Neural crest cell (in vitro differentiated cells): Measurements from ENCODE around the gene RHEB. TPM values are rescaled to one million over a fixed set of nuclear protein-coding genes. Genes with fewer than 3 reads are reported as not detected.
A peak's percentile ranks its signal among the peaks of the same experiment; 100 is the strongest.

Experiments used
- DNase-seq: peaks from one replicate; pipeline ENCODE4 v3.0.0; 2021; ENCODE audit warnings: low read depth, mixed read lengths, low spot score
- H3K27ac Mint-ChIP-seq: one replicate; pipeline ENCODE4 v1.8.0; 2021; ENCODE audit warnings: mild to moderate bottlenecking, mixed read lengths; ENCODE audit not compliant: unreplicated experiment
- H3K27me3 Mint-ChIP-seq: 2 replicates; pipeline ENCODE4 v1.8.0; 2021; ENCODE audit warnings: low read depth, mild to moderate bottlenecking, mixed read lengths
- H3K36me3 Mint-ChIP-seq: 2 replicates; pipeline ENCODE4 v1.8.0; 2021; ENCODE audit warnings: low read depth, mild to moderate bottlenecking, mixed read lengths
- H3K4me1 Mint-ChIP-seq: 2 replicates; pipeline ENCODE4 v1.8.0; 2021; ENCODE audit warnings: mixed read lengths
- H3K4me3 Mint-ChIP-seq: one replicate; pipeline ENCODE4 v1.8.0; 2021; ENCODE audit warnings: mild to moderate bottlenecking, mixed read lengths
- H3K9me3 Mint-ChIP-seq: 2 replicates; pipeline ENCODE4 v1.8.0; 2021; ENCODE audit warnings: mixed read lengths
- total RNA-seq: library from RNA; stranded (reverse); gene quantifications from 2 replicates; pipeline ENCODE4 v1.2.1, GENCODE V29; 2021
- TF ChIP-seq, protein P1 (sequence below): fragments of 200-600 bp; sonication (generic); conservative IDR thresholded peaks from 2 replicates; pipeline ENCODE4 v1.5.0; 2021; ENCODE audit warnings: antibody characterized with exemption, mild to moderate bottlenecking

The RHEB gene
- total RNA-seq, 1 donor from 2014 or later = 92.9 TPM

DNA sequence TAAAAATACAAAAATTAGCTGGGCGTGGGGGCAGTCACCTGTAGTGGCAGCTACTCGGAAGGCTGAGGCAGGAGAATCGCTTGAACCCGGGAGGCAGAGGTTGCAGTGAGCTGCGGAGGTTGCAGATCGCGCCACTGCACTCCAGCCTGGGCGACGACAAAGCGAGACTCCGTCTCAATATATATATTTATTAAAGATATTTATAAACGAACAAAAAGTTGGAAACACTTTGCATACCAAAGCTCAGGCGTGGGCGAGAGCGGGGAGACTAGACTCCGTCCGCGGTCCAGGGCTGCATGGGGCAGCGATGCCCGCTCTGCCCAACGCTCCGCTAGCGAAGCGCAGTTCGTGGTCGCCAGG lies 71.8 kb downstream of the RHEB start:
- DNase-seq = no peak
- H3K27me3 Mint-ChIP-seq = peaks cover 2% of the 10 kb centered on the region
- TF ChIP-seq, protein P1, sequence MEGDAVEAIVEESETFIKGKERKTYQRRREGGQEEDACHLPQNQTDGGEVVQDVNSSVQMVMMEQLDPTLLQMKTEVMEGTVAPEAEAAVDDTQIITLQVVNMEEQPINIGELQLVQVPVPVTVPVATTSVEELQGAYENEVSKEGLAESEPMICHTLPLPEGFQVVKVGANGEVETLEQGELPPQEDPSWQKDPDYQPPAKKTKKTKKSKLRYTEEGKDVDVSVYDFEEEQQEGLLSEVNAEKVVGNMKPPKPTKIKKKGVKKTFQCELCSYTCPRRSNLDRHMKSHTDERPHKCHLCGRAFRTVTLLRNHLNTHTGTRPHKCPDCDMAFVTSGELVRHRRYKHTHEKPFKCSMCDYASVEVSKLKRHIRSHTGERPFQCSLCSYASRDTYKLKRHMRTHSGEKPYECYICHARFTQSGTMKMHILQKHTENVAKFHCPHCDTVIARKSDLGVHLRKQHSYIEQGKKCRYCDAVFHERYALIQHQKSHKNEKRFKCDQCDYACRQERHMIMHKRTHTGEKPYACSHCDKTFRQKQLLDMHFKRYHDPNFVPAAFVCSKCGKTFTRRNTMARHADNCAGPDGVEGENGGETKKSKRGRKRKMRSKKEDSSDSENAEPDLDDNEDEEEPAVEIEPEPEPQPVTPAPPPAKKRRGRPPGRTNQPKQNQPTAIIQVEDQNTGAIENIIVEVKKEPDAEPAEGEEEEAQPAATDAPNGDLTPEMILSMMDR = no peak
- no peaks in the 10 kb centered on the region for H3K36me3 Mint-ChIP-seq
- H3K4me1 Mint-ChIP-seq = peaks cover 3% of the 10 kb centered on the region
- no peak overlapping the region for H3K27ac Mint-ChIP-seq
- H3K9me3 Mint-ChIP-seq = no peaks in the 10 kb centered on the region
- peak overlapping the region; percentile 47 for H3K4me3 Mint-ChIP-seq

DNA sequence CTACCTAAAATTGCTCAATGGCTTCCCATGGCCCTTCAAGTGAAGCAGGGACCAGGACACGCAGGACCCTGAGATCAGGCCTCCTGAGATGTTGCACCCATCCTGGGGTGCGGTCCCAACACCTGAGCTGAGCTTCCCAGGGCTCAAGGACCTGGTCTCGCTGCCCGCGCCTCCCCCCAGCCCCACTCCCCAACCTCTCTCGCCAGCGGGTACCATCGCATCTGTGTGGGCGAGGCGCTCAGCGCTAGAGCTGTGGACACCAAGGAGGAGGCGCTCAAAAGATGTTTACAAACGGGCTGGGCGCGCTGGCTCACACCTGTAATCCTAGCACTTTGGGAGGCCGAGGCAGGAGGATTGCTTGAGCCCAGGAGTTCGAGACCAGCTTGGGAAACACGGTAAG lies 72.4 kb downstream of the RHEB start:
- no peaks in the 10 kb centered on the region for H3K36me3 Mint-ChIP-seq
- peaks cover 3% of the 10 kb centered on the region for H3K4me1 Mint-ChIP-seq
- no peaks in the 10 kb centered on the region for H3K9me3 Mint-ChIP-seq
- peaks cover 2% of the 10 kb centered on the region for H3K27me3 Mint-ChIP-seq
- TF ChIP-seq, protein P1 = no peak
- no peak for DNase-seq
- H3K27ac Mint-ChIP-seq = no peak overlapping the region
- no peak overlapping the region for H3K4me3 Mint-ChIP-seq

DNA sequence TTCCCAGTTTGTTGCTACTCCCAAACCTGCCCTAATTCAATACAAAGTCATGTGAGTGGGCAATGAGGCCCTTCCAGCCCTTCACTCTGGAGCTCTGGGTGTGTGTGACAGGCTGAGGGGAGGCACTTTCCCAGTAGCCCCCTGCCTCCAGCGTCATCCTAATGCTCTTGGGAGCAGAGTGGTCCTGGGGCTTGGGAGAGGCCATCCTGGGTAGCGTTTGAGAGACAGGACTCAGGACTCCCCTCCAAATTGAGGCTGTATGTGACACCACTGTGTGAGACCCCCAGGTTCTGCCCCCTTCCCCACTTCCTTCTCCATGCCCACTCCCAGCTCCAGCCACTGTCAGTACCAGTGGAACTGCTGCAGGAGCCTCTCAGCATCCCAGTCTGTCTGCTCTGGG lies 73.3 kb downstream of the RHEB start:
- peaks cover 8% of the 10 kb centered on the region for H3K4me1 Mint-ChIP-seq
- no peaks in the 10 kb centered on the region for H3K36me3 Mint-ChIP-seq
- no peaks in the 10 kb centered on the region for H3K9me3 Mint-ChIP-seq
- DNase-seq = no peak
- no peak overlapping the region for H3K27ac Mint-ChIP-seq
- peaks cover 3% of the 10 kb centered on the region for H3K27me3 Mint-ChIP-seq
- TF ChIP-seq, protein P1 = no peak
- no peak overlapping the region for H3K4me3 Mint-ChIP-seq

DNA sequence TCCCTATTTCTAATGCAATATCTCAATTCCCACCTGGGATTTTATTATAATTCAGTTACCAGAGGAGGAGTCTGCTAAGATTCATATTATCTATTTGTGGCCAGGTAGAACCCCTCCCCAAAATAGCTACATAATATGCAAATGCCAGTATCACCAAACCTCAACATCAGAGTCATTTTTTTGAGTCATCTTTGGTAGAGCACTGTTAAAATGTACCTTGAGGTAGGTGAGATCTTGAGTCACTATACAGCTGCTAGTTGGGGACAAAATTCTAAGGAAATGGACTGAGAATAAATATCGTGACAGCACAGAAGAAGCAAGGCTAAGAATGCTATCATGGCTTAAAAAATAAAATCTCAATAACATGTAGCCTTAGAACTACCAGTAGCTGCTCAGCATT lies 75.1 kb downstream of the RHEB start:
- TF ChIP-seq, protein P1 = no peak
- H3K27me3 Mint-ChIP-seq = peaks cover 15% of the 10 kb centered on the region
- DNase-seq = no peak
- no peaks in the 10 kb centered on the region for H3K9me3 Mint-ChIP-seq
- H3K4me3 Mint-ChIP-seq = no peak overlapping the region
- no peak overlapping the region for H3K27ac Mint-ChIP-seq
- H3K4me1 Mint-ChIP-seq = peaks cover 8% of the 10 kb centered on the region
- H3K36me3 Mint-ChIP-seq = no peaks in the 10 kb centered on the region

DNA sequence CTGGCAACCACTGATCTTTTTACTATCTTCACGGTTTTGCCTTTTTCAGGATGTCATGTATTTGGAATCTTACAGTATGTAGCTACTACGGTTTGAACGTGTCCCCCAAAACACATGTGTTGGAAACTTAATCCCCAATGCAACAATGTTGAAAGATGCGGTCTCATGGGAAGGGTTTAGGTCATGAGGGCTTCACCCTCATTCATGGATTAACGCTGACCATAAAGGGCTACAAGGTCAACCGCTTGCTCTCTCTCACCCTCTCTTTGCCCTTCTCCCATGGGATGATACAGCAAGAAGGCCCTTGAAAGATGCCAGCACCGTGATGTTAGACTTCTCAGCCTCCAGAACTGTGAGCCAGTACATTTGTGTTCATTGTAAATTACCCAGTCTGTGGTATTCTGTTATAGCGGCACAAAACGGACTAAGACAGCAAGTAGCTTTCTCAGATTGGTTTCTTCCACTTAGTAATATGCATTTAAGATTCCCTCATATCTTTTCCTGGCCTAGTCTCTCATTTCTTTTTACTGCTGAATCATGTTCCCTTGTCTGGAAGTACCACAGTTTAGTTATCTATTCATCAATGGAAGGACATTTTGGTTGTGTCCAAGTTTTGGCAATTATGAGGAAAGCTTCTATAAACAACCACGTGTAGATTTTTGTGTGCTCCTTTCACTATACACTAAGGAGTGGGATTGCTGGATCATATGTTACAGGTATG lies 76.8 kb downstream of the RHEB start:
- Mint-ChIP-seq H3K4me3 (no peak overlapping the region), H3K4me1 (peaks cover 7% of the 10 kb centered on the region), H3K27ac (no peak overlapping the region), H3K9me3 (no peaks in the 10 kb centered on the region), H3K27me3 (peaks cover 20% of the 10 kb centered on the region), H3K36me3 (no peaks in the 10 kb centered on the region)
- DNase-seq = no peak
- TF ChIP-seq, protein P1 = no peak
